Dermis blood vessel endothelial cell (primary cell): Measurements from ENCODE around the gene GALNT1. TPM values are rescaled to one million over a fixed set of nuclear protein-coding genes. Genes with fewer than 3 reads are reported as not detected.

Experiments
- total RNA-seq: library from RNA; depleted of rRNA; stranded (reverse); fragments of >200 nt; gene quantifications from 2 replicates; pipeline ENCODE4 v1.2.3, GENCODE V29; 2014

GALNT1 gene
- total RNA-seq, 1 donor from 2014 or later, result 317 TPM

Other genes starting within 250 kb of the GALNT1 start
- gene ZNF24, start 237.3 kb upstream of the GALNT1 start, total RNA-seq, result 37.9 and 50.7 TPM in 2 replicates
- gene ZNF396, start 204.4 kb upstream of the GALNT1 start, total RNA-seq, result 0.51 and 0.79 TPM in 2 replicates
- gene INO80C, start 83.8 kb upstream of the GALNT1 start, total RNA-seq, result 8.7 and 9.3 TPM in 2 replicates